ENCODE results near the gene PPARA.
A peak's percentile ranks its signal among the peaks of the same experiment; 100 is the strongest.
"Not testable (repeated sequence)": the region's sequence is repeated elsewhere in the genome, so short reads cannot be mapped to it uniquely, and the experiment has no call there.

PPARA gene

GRCh38 chr22:46250035-46250782, 99.9 kb downstream of the PPARA start, which contains the start of gene CDPF1:
Gene CDPF1 (minus strand): TSS chr22:46250293. CDS start chr22:46248284, 2,009 bp downstream.
- in situ Hi-C loops (cut with HindIII; ENCODE audit: low pct_ligation_motif_present, low pct_unique_long_range_greater_than_20kb, low sequenced_read_pairs): no loop called here
- DNase-seq: peak; percentile 84

- no peak for DNase-seq
- in situ Hi-C loops (cut with HindIII; ENCODE audit: low pct_ligation_motif_present, low pct_unique_long_range_greater_than_20kb, low sequenced_read_pairs): no loop called here
Observed at GRCh38 chr22:46250783-46251125, 100.4 kb downstream of the PPARA start.

DNA sequence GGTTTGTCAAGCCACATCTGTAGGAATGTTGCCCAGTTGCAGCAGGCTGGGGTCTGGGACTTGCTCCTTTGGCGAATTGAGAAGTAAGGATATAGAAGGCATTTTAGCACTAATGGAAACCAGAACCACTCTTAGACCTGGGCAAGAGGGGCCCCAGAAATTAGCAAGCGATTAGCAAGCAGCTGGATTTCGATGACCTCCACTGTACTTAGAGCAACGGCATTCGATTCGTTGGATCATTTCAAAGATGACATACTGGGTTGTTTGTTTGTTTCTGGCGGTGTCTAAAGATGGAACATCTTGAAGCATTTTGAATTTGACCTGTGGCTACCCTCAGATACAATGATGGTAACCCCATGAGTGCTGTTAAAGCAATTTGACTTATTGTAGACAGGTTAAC, 100.9 kb downstream of the PPARA start:
- DNase-seq: no peak
- in situ Hi-C loops (cut with HindIII; ENCODE audit: low pct_ligation_motif_present, low pct_unique_long_range_greater_than_20kb, low sequenced_read_pairs): no loop called here

DNA sequence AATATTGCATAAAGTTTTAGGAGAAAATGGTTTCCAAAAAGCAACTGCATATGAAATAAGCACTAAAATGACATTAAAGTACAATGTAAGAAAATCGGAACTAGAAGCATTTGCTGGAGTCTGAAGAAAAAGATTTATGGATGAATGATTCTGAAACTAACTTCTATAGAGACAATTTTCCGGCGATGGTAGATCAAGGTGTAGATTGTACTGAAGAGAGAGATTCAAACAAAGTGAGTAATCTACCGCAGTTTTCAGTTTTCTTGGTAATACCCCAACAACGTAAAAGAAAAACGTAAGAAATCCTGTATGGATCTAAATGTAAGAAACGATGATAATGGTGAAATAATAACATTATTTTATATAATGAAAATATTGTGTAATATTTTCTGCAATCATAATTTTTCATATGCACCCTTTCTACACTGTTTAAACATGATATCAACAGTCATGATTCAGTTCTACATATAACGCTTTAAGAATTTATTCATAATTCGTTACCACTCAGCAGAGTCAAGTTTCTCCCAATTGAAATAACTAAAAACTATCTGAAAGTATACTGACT, 101.6 kb downstream of the PPARA start:
- DNase-seq: no peak
- in situ Hi-C loops (cut with HindIII; ENCODE audit: low pct_ligation_motif_present, low pct_unique_long_range_greater_than_20kb, low sequenced_read_pairs): no loop called here

DNA sequence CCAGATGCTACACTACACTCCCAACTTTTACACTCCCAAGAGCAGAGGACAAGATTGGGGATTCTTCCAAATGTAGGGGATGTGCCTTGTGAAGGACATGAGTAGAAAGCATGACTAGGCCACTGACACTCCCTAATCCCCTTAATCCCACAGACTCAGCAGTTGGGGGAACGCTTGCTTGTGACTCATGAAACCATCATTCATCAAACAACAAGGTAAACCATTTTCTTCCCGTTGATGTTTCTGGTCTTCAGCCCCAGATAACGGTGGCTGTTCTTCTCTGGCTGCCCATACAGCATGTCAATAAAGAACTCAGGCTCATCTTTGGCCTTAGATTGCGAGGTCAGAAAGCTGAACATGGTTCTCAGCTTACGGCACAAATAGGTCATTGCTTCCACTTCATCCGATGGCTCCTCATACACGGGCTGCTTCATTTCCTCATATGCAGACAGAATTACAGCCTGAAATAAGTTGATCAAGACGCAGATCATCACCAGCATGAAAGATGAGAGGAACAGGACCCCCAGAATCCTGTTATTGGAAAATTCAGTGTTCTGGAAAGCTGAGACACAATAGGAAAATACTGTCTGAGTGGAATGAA, 106.1 kb downstream of the PPARA start:
- no peak for DNase-seq
- in situ Hi-C loops (cut with HindIII; ENCODE audit: low pct_ligation_motif_present, low pct_unique_long_range_greater_than_20kb, low sequenced_read_pairs): no loop called here

- in situ Hi-C loops (cut with HindIII; ENCODE audit: low pct_ligation_motif_present, low pct_unique_long_range_greater_than_20kb, low sequenced_read_pairs): no loop called here
- DNase-seq: no peak
Observed at GRCh38 chr22:46259374-46259773, 109.0 kb downstream of the PPARA start.

DNA sequence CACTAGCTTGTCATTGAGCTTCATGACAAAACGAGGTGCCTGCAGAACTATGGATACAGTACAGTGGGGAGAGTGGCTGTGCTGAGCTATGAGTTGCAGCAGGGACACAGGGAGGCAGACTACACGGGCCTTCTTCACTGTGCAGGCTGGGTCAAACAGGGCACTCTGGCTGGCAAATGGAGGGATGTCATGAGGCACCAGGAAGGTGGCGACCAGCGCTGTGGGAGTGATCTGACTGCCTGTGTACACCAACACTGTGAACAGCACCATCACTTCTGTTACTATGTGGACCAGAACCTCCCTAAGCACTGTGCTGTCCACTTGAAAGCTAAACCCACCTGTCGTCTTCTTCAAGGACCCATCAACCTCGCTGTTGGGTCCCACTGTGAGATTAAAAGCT, 109.7 kb downstream of the PPARA start:
- DNase-seq: no peak
- in situ Hi-C loops (cut with HindIII; ENCODE audit: low pct_ligation_motif_present, low pct_unique_long_range_greater_than_20kb, low sequenced_read_pairs): no loop called here

- in situ Hi-C loops (cut with HindIII; ENCODE audit: low pct_ligation_motif_present, low pct_unique_long_range_greater_than_20kb, low sequenced_read_pairs): no loop called here
- DNase-seq: no peak
Observed at GRCh38 chr22:46262449-46263215, 112.3 kb downstream of the PPARA start.

- DNase-seq: no peak
- in situ Hi-C loops (cut with HindIII; ENCODE audit: low pct_ligation_motif_present, low pct_unique_long_range_greater_than_20kb, low sequenced_read_pairs): no loop called here
Observed at GRCh38 chr22:46263216-46263590, 112.9 kb downstream of the PPARA start, which contains the start of gene PKDREJ. Gene PKDREJ (minus strand): TSS chr22:46263343. CDS start chr22:46263322, 21 bp downstream.

DNA sequence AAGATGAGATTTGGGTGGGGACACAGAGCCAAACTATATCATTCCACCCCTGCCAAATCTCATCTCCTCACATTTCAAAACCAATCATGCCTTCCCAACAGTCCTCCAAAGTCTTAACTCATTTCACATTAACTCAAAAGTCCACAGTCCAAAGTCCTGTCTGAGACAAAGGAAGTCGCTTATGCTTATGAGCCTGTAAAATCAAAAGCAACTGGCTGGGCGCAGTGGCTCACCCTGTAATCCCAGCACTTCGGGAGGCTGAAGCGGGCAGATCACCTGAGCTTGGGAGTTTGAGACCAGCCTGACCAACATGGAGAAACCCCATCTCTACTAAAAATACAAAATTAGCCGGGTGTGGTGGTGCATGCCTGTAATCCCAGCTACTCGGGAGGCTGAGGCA, 114.2 kb downstream of the PPARA start:
- DNase-seq; in situ Hi-C loops (cut with HindIII; ENCODE audit: low pct_ligation_motif_present, low pct_unique_long_range_greater_than_20kb, low sequenced_read_pairs): not testable (repeated sequence)

GRCh38 chr22:46265627-46266026, 115.3 kb downstream of the PPARA start:
- DNase-seq; in situ Hi-C loops (cut with HindIII; ENCODE audit: low pct_ligation_motif_present, low pct_unique_long_range_greater_than_20kb, low sequenced_read_pairs): not testable (repeated sequence)

GRCh38 chr22:46267431-46268279, 117.3 kb downstream of the PPARA start, which contains the start of gene TTC38:
Gene TTC38 (plus strand): TSS chr22:46268008. CDS start chr22:46268040, 32 bp downstream.
- in situ Hi-C loops (cut with HindIII; ENCODE audit: low pct_ligation_motif_present, low pct_unique_long_range_greater_than_20kb, low sequenced_read_pairs): no loop called here
- DNase-seq: peak; percentile 74

- in situ Hi-C loops (cut with HindIII; ENCODE audit: low pct_ligation_motif_present, low pct_unique_long_range_greater_than_20kb, low sequenced_read_pairs): no loop called here
- no peak for DNase-seq
Observed at GRCh38 chr22:46269564-46269963, 119.2 kb downstream of the PPARA start.

DNA sequence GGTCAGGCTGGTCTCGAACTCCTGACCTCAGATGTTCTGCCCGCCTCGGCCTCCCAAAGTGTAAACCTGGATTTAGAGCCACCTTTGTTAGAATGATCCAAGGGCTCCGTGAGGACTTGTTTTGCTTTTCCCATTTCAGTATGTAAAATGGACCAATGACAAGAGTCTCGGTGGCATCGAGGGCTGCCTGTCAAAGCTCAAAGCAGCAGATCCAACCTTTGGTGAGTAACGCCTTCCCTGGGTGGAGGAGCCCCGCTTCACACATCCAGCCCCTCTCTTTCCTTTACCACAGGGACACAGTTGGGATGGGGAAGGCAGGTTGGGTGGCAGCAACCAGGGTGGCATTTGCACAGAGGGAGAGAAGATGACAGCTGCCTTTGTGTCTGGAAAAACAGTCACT, 121.9 kb downstream of the PPARA start:
- in situ Hi-C loops (cut with HindIII; ENCODE audit: low pct_ligation_motif_present, low pct_unique_long_range_greater_than_20kb, low sequenced_read_pairs): no loop called here
- no peak for DNase-seq

GRCh38 chr22:46272762-46273431, 122.6 kb downstream of the PPARA start:
- in situ Hi-C loops (cut with HindIII; ENCODE audit: low pct_ligation_motif_present, low pct_unique_long_range_greater_than_20kb, low sequenced_read_pairs): no loop called here
- no peak for DNase-seq

DNA sequence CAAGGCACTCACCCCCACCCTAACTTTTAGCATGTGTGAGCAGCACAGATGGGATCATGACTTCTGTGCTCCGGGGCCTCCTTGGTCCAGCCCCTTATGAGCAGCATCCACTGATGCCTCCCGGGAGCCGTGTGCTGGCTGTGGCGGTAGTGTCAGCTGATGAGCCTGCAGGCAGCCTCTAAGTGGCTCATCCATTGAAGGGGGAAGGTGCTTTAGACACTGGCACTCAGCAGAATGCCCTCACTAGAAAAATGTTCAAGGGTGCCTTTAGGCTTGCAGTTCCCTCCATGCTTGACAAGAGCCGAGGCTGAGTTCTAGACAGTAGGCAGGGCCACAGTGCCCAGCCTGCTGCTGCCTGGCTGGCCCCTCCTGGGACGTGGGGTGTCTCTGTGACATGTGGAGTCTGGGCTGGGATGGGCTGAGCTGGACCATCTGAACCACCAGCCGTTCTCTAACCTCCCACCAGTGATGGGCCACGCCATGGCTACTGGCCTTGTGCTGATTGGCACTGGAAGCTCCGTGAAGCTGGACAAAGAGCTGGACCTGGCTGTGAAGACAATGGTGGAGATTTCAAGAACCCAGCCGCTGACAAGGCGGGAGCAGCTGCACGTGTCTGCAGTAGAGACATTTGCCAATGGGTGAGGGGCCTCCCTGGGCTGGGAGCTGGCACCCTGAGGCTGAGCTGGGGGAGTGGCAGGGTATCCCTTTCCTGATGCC, 123.3 kb downstream of the PPARA start:
- no peak for DNase-seq
- in situ Hi-C loops (cut with HindIII; ENCODE audit: low pct_ligation_motif_present, low pct_unique_long_range_greater_than_20kb, low sequenced_read_pairs): no loop called here

DNA sequence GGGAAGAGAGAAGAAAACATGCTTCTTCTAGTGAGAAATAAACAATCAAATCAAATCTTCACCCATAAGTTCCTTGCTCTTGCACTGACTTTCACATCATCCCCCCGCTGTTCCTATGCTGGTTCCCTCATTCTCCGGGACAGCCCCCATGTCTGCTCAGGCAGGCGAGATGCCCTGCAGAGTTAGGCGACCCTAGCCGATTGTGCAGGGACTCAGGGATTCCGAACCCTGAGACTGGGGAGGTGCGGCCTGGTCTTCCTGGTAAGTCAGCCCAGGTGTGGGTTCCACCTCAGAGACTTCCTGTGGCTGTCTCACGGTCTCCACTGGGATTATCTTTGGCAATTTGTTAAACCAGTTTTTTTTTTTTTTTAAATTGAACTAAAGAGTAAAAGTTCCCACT, 124.1 kb downstream of the PPARA start:
- no peak for DNase-seq
- in situ Hi-C loops (cut with HindIII; ENCODE audit: low pct_ligation_motif_present, low pct_unique_long_range_greater_than_20kb, low sequenced_read_pairs): no loop called here
